Heart right ventricle (tissue), 16 donors: ENCODE measurements around the gene ARHGAP42. TPM values are rescaled to one million over a fixed set of nuclear protein-coding genes. Genes with fewer than 3 reads are reported as not detected.
"Not testable (repeated sequence)": the region's sequence is repeated elsewhere in the genome, so short reads cannot be mapped to it uniquely, and the experiment has no call there.

Experiments
- ATAC-seq, 8 donors: fragments of 200-7000 bp; cut with Tn5 transposase; one replicate each; pipeline ENCODE4 v1.9.1; 2020; ENCODE audit warnings: mild to moderate bottlenecking in 8 of 8, moderate library complexity in 8 of 8, moderate number of reproducible peaks in 1 of 8
- DNase-seq, 2 donors: peaks; one replicate each; pipeline ENCODE4 v3.0.0-alpha.2; 2020
- H3K27ac ChIP-seq, 10 donors: fragments of 200-600 bp; sonication (generic) in 2 of 10; one replicate each; pipeline versions ENCODE4 v1.5.0 to v1.8.0; 2020 to 2022; ENCODE audit warnings: mild to moderate bottlenecking in 3 of 10
- H3K27me3 ChIP-seq, 7 donors: fragments of 200-600 bp; one replicate each; pipeline ENCODE4 v1.8.0; 2021 to 2022; ENCODE audit warnings: mild to moderate bottlenecking in 2 of 7
- H3K36me3 ChIP-seq, 9 donors: fragments of 200-600 bp; sonication (generic) in 1 of 9; one replicate each; pipeline versions ENCODE4 v1.5.0 to v1.8.0; 2020 to 2022; ENCODE audit warnings: mild to moderate bottlenecking in 2 of 9
- H3K4me1 ChIP-seq, 9 donors: fragments of 200-600 bp; sonication (generic) in 1 of 9; one replicate each; pipeline versions ENCODE4 v1.5.0 to v1.8.0; 2020 to 2022; ENCODE audit warnings: mild to moderate bottlenecking in 4 of 9
- H3K4me3 ChIP-seq, 10 donors: fragments of 200-600 bp; sonication (generic) in 2 of 10; one replicate each; pipeline versions ENCODE4 v1.5.0 to v1.8.0; 2020 to 2022; ENCODE audit warnings: mild to moderate bottlenecking in 7 of 10, moderate library complexity in 2 of 10
- H3K9me3 ChIP-seq, 11 donors: fragments of 200-600 bp in 10 of 11; sonication (generic) in 2 of 11; one replicate each; pipeline versions ENCODE4 v1.5.0 to v1.8.0; 2013 to 2022; ENCODE audit warnings: mild to moderate bottlenecking in 2 of 11, control low read depth in 1 of 11, moderate library complexity in 1 of 11
- CTCF ChIP-seq, 9 donors: fragments of 200-600 bp; sonication (generic) in 2 of 9; IDR thresholded peaks; one replicate each; pipeline versions ENCODE4 v1.5.0 to v1.8.0; 2021 to 2022; ENCODE audit warnings: antibody characterized with exemption in 9 of 9, mild to moderate bottlenecking in 5 of 9, moderate library complexity in 1 of 9
- WGBS, 2 donors: extraction: QIAGEN DNeasy Blood & Tissue Kit; methylation state at CpG; one replicate each; pipeline ENCODE4 v1.1.7; 2013; ENCODE audit warnings: inconsistent platforms in 1 of 2; 5-methylcytosine and 5-hydroxymethylcytosine counted together
- intact Hi-C, 10 donors: fragments of 100-400 bp; cut with DNase I; formaldehyde crosslinking; loops; one replicate each; pipeline versions ENCODE4 v1.11.1 to v1.14.2; 2022
- polyA plus RNA-seq, 2 donors: library from polyadenylated mRNA; stranded (reverse); fragments of 200-250 nt; gene quantifications; one replicate each; pipeline ENCODE4 v1.2.3, GENCODE V29; 2013
- total RNA-seq, 10 donors: library from RNA; stranded (reverse); fragmentation: NEBNext Ultra II Directional in 3 of 10; extraction: Animal tissue kit (Norgen Biotek cat#: 25700) in 3 of 10; gene quantifications; one replicate each; pipeline versions ENCODE4 v1.2.1 to v1.2.4, GENCODE V29; 2021 to 2023
- donor health status: Arrhythmogenic right ventricular cardiomyopathy.
- donor health status: ischemic (EF 13 %, LVEDD 7.1; RV severe dilation, severe dysfunction).
- donor health status: healthy with polysubstance abuse.
- donor health status: DM: no; HTN: yes; CAD: no.
- donor health status: DM: no; HTN: no; CAD: no.
- donor health status: ischemic (EF 25% LVEDD 6.9; RV normal size, moderate dysfunction).
- donor health status: ischemic (EF 25% LVEDD 5.7; RV mildly dilated, moderate dysfunction).
- donor health status: healthy.
- donor health status: DM: yes; HTN: yes; CAD: no.
- donor health status: Ischemic cardiomyopathy.
- donor health status: ischemic (EF 35%, LVEDD 5.7; RV mildly dilated, moderate dysfunction).
- donor health status: nonischemic (EF 11% LVEDD 7.7; RV severe dilation, severe dysfunction).
- donor health status: DM: yes; HTN: yes; CAD: no.
- donor health status: PGD.
- donor health status: ischemic (EF 29% LVEDD 5.4; RV normal size, mild dysfunction).
- donor health status: nonischemic (EF 23%, LVEDD 6.1; RV moderate dilation, normal function).

ARHGAP42 gene
- total and polyA plus RNA-seq, 12 donors: 3.9 to 13.1 (median 8.8) TPM

GRCh38 chr11:100895449-100895848 lies 208.4 kb downstream of the ARHGAP42 start:
- Histone ChIP-seq H3K4me1 (peaks cover 0 to 11% (median 6%) of the 10 kb centered on the region in 9 donors), H3K4me3 (no peak overlapping the region), H3K27ac (no peak overlapping the region), H3K27me3 (no peaks in the 10 kb centered on the region), H3K9me3 (no peaks in the 10 kb centered on the region), H3K36me3 (no peaks in the 10 kb centered on the region)
- ATAC-seq (no peak), DNase-seq (no peak)
- intact Hi-C loops: no loop called here
- 90 to 96% methylated on average over 1 of the region's 1 CpG for WGBS, 2 donors
- no peak for TF ChIP-seq CTCF (IDR thresholded peaks at IDR 0.05)

GRCh38 chr11:100895976-100896375 lies 208.9 kb downstream of the ARHGAP42 start:
- ATAC-seq, H3K36me3 ChIP-seq, H3K27ac ChIP-seq, H3K9me3 ChIP-seq, H3K4me1 ChIP-seq, H3K4me3 ChIP-seq, DNase-seq, intact Hi-C loops, H3K27me3 ChIP-seq: not testable (repeated sequence)
- 90 to 100% methylated on average over 1 of the region's 1 CpG for WGBS, 2 donors

- H3K9me3 ChIP-seq, H3K4me1 ChIP-seq, H3K4me3 ChIP-seq, H3K27me3 ChIP-seq, H3K36me3 ChIP-seq, H3K27ac ChIP-seq, DNase-seq, ATAC-seq, intact Hi-C loops: not testable (repeated sequence)
- 87 to 91% methylated on average over 5 of the region's 5 CpGs for WGBS, 2 donors
Observed at GRCh38 chr11:100901471-100901870, 214.4 kb downstream of the ARHGAP42 start.

- intact Hi-C loops: no loop called here
- Histone ChIP-seq H3K27ac (no peak overlapping the region), H3K9me3 (no peaks in the 10 kb centered on the region), H3K4me1 (no peaks in the 10 kb centered on the region), H3K36me3 (no peaks in the 10 kb centered on the region), H3K4me3 (no peak overlapping the region), H3K27me3 (no peaks in the 10 kb centered on the region)
- no peak for TF ChIP-seq CTCF (IDR thresholded peaks at IDR 0.05)
- 75 to 79% methylated on average over 7 of the region's 7 CpGs for WGBS, 2 donors
- no peak for ATAC-seq
- DNase-seq: no peak
Observed at GRCh38 chr11:100902454-100903141, 215.5 kb downstream of the ARHGAP42 start.

GRCh38 chr11:100903284-100903683 lies 216.2 kb downstream of the ARHGAP42 start:
- no peak for TF ChIP-seq CTCF (IDR thresholded peaks at IDR 0.05)
- 48 to 49% methylated on average over 1 of the region's 1 CpG for WGBS, 2 donors
- Histone ChIP-seq H3K36me3 (no peaks in the 10 kb centered on the region), H3K27me3 (no peaks in the 10 kb centered on the region), H3K4me1 (no peaks in the 10 kb centered on the region), H3K9me3 (no peaks in the 10 kb centered on the region), H3K27ac (no peak overlapping the region), H3K4me3 (no peak overlapping the region)
- DNase-seq: no peak
- intact Hi-C loops: no loop called here
- peak in 4 of 8 donors; percentile 25 to 52 (median 50) for ATAC-seq
